IMR-90 (cell line): Measurements from ENCODE around the gene GALNT14.

Source experiments
- BHLHE40 ChIP-seq: fragments of 150-350 bp; IDR thresholded peaks from 2 replicates; pipeline ENCODE4 v1.6.1; 2016; ENCODE audit warnings: mild to moderate bottlenecking, low read depth, low read length
- RFX5 ChIP-seq: IDR thresholded peaks from 2 replicates; pipeline ENCODE4 v1.8.0; 2012; ENCODE audit warnings: low read depth, mild to moderate bottlenecking, low read length, moderate library complexity

DNA sequence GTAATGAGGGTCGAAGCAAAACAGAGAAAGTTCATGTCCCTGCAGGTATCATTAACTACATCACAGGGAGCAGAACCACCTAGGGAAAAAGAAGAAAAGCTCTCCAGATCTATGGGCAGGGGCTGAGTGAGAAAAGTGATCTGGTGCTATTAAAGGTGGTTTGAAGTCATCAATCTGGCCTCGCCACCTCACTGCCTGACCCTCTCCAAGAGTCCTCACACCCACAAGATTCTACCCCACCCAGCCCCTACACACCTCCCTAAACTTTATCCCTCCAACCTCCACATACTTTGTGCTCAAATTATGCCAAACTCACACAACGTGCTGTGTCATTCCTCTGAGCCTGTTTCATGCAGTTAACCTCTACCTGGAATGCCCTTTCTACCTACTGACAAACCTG, 2.2 kb downstream of the GALNT14 start:
- TF ChIP-seq BHLHE40 (no peak), RFX5 (no peak)
